Measurements from ENCODE around the gene IDI1.

Gene IDI1

GRCh38 chr10:1048349-1048731 lies 579 bp downstream of the IDI1 start:
- TF ChIP-seq, protein P1, sequence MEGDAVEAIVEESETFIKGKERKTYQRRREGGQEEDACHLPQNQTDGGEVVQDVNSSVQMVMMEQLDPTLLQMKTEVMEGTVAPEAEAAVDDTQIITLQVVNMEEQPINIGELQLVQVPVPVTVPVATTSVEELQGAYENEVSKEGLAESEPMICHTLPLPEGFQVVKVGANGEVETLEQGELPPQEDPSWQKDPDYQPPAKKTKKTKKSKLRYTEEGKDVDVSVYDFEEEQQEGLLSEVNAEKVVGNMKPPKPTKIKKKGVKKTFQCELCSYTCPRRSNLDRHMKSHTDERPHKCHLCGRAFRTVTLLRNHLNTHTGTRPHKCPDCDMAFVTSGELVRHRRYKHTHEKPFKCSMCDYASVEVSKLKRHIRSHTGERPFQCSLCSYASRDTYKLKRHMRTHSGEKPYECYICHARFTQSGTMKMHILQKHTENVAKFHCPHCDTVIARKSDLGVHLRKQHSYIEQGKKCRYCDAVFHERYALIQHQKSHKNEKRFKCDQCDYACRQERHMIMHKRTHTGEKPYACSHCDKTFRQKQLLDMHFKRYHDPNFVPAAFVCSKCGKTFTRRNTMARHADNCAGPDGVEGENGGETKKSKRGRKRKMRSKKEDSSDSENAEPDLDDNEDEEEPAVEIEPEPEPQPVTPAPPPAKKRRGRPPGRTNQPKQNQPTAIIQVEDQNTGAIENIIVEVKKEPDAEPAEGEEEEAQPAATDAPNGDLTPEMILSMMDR (IDR thresholded peaks at IDR 0.05): no peak

- TF ChIP-seq, protein P1 (IDR thresholded peaks at IDR 0.05): no peak
Measured at GRCh38 chr10:1047937-1048336, 982 bp downstream of the IDI1 start.

DNA sequence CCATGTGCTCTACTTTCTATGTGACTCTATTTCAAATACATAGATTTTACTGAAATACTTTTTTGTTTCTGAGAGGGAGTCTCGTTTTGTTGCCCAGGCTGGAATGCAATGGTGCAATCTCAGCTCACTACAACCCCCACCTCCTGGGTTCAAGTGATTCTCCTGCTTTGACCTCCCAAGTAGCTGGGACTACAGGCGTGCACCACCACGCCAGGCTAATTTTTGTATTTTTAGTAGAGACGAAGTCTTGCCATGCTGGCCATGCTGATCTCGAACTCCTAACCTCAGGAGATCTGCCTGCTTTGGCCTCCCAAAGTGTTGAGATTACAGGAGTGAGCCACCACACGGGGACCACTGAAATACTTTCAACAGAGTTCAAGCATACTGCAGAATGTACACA lies 3.5 kb downstream of the IDI1 start:
- TF ChIP-seq, protein P1 (IDR thresholded peaks at IDR 0.05): no peak

- TF ChIP-seq, protein P1 (IDR thresholded peaks at IDR 0.05): no peak
Measured at GRCh38 chr10:1044964-1045363, 4.0 kb downstream of the IDI1 start.

DNA sequence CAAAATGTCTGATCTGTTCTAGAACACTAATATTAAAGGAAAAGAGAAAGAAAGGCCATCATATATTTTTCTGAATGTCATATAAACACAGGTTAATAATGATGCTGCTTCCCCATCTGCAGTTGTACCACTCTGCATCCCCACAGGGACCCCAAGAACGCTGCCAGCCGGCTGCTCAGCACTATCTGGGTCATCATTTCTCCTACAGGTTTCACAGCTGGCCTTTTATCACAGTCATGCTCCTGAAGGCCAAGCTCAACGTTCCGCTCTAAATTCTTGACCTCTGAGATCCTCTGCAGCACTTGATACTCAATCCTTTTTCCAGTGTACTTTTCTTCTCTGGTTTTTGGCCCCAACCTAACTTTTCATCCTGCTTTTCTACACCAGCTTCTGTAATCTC lies 4.8 kb downstream of the IDI1 start:
- TF ChIP-seq, protein P1 (IDR thresholded peaks at IDR 0.05): no peak

DNA sequence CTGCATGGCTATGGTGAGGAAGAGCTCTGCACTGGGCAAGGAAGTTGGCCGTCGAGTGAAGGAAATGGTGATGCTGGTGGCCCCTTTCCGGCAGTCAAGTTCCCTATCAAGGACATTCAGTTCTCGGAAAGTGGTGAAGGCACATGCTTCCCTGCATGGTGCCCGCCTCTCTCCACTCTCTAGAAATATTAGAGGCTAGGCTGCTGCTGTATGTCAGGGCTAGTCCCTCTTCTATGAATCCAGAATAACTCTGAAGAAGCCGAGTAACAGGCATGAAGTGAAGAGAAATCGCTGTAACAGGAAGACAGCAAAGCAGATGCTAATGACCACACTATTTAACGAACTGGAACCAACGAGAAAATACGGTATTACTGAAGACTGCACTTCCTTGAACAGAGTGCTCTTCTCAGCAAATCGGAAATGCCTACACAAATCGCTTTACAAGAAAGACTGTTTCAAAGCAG lies 5.4 kb downstream of the IDI1 start:
- TF ChIP-seq, protein P1 (IDR thresholded peaks at IDR 0.05): no peak

GRCh38 chr10:1041514-1041913 lies 7.4 kb downstream of the IDI1 start:
- TF ChIP-seq, protein P1 (IDR thresholded peaks at IDR 0.05): no peak

DNA sequence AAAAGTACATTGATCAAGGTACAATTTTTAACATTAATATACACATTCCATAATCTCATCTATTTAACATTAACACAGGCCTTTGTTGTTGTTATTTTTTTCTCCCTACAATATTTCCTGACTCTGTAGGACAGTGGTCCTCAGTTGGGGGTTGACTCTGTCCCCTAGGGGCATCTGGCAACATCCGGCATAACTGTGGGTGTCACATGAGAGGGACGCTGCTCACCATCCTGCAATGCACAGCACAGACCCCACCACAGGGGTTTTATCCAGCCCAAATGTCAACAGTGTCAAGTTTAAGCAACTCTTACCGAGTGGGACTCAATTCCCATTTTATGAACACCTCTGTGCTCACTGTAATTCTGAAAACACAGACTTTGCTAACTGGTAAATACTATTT lies 8.8 kb downstream of the IDI1 start:
- TF ChIP-seq, protein P1 (IDR thresholded peaks at IDR 0.05): no peak

Measured in LNCAP (cell line).